ENCODE results near the gene NRN1L. TPM values are rescaled to one million over a fixed set of nuclear protein-coding genes. Genes with fewer than 3 reads are reported as not detected.
"Not testable (repeated sequence)": the region's sequence is repeated elsewhere in the genome, so short reads cannot be mapped to it uniquely, and the experiment has no call there.

NRN1L gene
- total RNA-seq, 2 donors from 2014 or later: 7.0 to 7.3 TPM

GRCh38 chr16:67914758-67915495, 30.2 kb downstream of the NRN1L start:
- peak overlapping the region; percentile 71 for H3K27ac Mint-ChIP-seq
- H3K27ac ChIP-seq (ENCODE audit: low read depth, low read length): no peak overlapping the region
- H3K4me3 Mint-ChIP-seq: no peak overlapping the region

GRCh38 chr16:67915496-67915769, 30.7 kb downstream of the NRN1L start:
- H3K4me1 ChIP-seq (ENCODE audit: control insufficient read depth, insufficient read depth, low read length); DNase-seq; H3K27me3 ChIP-seq (ENCODE audit: control insufficient read depth, insufficient read depth, low read length, poor library complexity, severe bottlenecking); H3K9me3 Mint-ChIP-seq; H3K9me3 ChIP-seq (ENCODE audit: control insufficient read depth, low read length); H3K27ac ChIP-seq (ENCODE audit: low read depth, low read length); H3K4me3 Mint-ChIP-seq; H3K27me3 Mint-ChIP-seq (ENCODE audit: insufficient read depth); H3K9ac ChIP-seq (ENCODE audit: extremely low read depth, low read length, poor library complexity, severe bottlenecking); H3K4me3 ChIP-seq (ENCODE audit: low read length): not testable (repeated sequence)
- Mint-ChIP-seq H3K36me3 (ENCODE audit: low read depth) (peaks cover 23% of the 10 kb centered on the region), H3K4me1 (peaks cover 28% of the 10 kb centered on the region), H3K27ac (peak overlapping the region; percentile 71)
- WGBS, 2 experiments (ENCODE audit: insufficient coverage in 1 of 2, insufficient read length in 1 of 2): 83% methylated on average over 1 of the region's 2 CpGs; no CpG with 5 or more reads in 1 of the 2 experiments
- H3K36me3 ChIP-seq (ENCODE audit: control insufficient read depth, insufficient read depth, low read length): peaks cover 23% of the 10 kb centered on the region

More at GRCh38 chr16:67914758-67915495, 30.2 kb downstream of the NRN1L start:
- peaks cover 4% of the 10 kb centered on the region for H3K4me1 ChIP-seq (ENCODE audit: control insufficient read depth, insufficient read depth, low read length)
- H3K9me3 ChIP-seq (ENCODE audit: control insufficient read depth, low read length): no peaks in the 10 kb centered on the region
- peaks cover 27% of the 10 kb centered on the region for H3K36me3 Mint-ChIP-seq (ENCODE audit: low read depth)
- H3K9me3 Mint-ChIP-seq: no peaks in the 10 kb centered on the region
- H3K9ac ChIP-seq (ENCODE audit: extremely low read depth, low read length, poor library complexity, severe bottlenecking): no peak overlapping the region
- TF ChIP-seq, protein P1, sequence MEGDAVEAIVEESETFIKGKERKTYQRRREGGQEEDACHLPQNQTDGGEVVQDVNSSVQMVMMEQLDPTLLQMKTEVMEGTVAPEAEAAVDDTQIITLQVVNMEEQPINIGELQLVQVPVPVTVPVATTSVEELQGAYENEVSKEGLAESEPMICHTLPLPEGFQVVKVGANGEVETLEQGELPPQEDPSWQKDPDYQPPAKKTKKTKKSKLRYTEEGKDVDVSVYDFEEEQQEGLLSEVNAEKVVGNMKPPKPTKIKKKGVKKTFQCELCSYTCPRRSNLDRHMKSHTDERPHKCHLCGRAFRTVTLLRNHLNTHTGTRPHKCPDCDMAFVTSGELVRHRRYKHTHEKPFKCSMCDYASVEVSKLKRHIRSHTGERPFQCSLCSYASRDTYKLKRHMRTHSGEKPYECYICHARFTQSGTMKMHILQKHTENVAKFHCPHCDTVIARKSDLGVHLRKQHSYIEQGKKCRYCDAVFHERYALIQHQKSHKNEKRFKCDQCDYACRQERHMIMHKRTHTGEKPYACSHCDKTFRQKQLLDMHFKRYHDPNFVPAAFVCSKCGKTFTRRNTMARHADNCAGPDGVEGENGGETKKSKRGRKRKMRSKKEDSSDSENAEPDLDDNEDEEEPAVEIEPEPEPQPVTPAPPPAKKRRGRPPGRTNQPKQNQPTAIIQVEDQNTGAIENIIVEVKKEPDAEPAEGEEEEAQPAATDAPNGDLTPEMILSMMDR (conservative IDR thresholded peaks at IDR 0.05): no peak
- 69 to 74% methylated on average over 7 of the region's 7 CpGs for WGBS, 2 experiments (ENCODE audit: insufficient coverage in 1 of 2, insufficient read length in 1 of 2)
- H3K27me3 Mint-ChIP-seq (ENCODE audit: insufficient read depth): no peaks in the 10 kb centered on the region
- H3K4me3 ChIP-seq (ENCODE audit: low read length): no peak overlapping the region
- no peaks in the 10 kb centered on the region for H3K27me3 ChIP-seq (ENCODE audit: control insufficient read depth, insufficient read depth, low read length, poor library complexity, severe bottlenecking)
- H3K36me3 ChIP-seq (ENCODE audit: control insufficient read depth, insufficient read depth, low read length): peaks cover 26% of the 10 kb centered on the region
- H3K4me1 Mint-ChIP-seq: peaks cover 28% of the 10 kb centered on the region
- DNase-seq: peak; percentile 67

- Histone ChIP-seq H3K9me3 (ENCODE audit: control insufficient read depth, low read length) (no peaks in the 10 kb centered on the region), H3K9ac (ENCODE audit: extremely low read depth, low read length, poor library complexity, severe bottlenecking) (no peak overlapping the region), H3K4me1 (ENCODE audit: control insufficient read depth, insufficient read depth, low read length) (peaks cover 4% of the 10 kb centered on the region), H3K36me3 (ENCODE audit: control insufficient read depth, insufficient read depth, low read length) (peaks cover 23% of the 10 kb centered on the region), H3K27me3 (ENCODE audit: control insufficient read depth, insufficient read depth, low read length, poor library complexity, severe bottlenecking) (no peaks in the 10 kb centered on the region), H3K27ac (ENCODE audit: low read depth, low read length) (no peak overlapping the region), H3K4me3 (ENCODE audit: low read length) (no peak overlapping the region)
- Mint-ChIP-seq H3K4me3 (no peak overlapping the region), H3K27ac (peak overlapping the region; percentile 71), H3K36me3 (ENCODE audit: low read depth) (peaks cover 25% of the 10 kb centered on the region), H3K4me1 (peaks cover 28% of the 10 kb centered on the region), H3K9me3 (no peaks in the 10 kb centered on the region), H3K27me3 (ENCODE audit: insufficient read depth) (no peaks in the 10 kb centered on the region)
- DNase-seq: no peak
- 88 to 95% methylated on average over 6 to 7 of the region's 7 CpGs for WGBS, 2 experiments (ENCODE audit: insufficient coverage in 1 of 2, insufficient read length in 1 of 2)
- TF ChIP-seq, protein P1 (conservative IDR thresholded peaks at IDR 0.05): no peak
Measured at GRCh38 chr16:67915831-67916723, 31.4 kb downstream of the NRN1L start.

Measured in endodermal cell (in vitro differentiated cells).